MCF 10A (cell line): ENCODE results near the gene CCL13. TPM values are rescaled to one million over a fixed set of nuclear protein-coding genes. Genes with fewer than 3 reads are reported as not detected.

ENCODE experiments used
- BruUV-seq: library from RNA; stranded (reverse); fragments of 400-500 nt; replicated peaks from 2 replicates; lab custom pipeline; 2021; lab: Mats Ljungman, UMichigan
- CTCF ChIA-PET: fragments of 300-600 bp; sonication (Branson Sonifier 250); formaldehyde crosslinking; extraction: SDS; loops from one replicate; lab custom pipeline; 2021; ENCODE audit warnings: antibody characterized with exemption, inconsistent platforms; lab: Yijun Ruan, JAX
- POLR2A ChIA-PET: fragments of 300-600, 350-650 bp; sonication (Branson Sonifier 250); formaldehyde crosslinking; extraction: SDS; loops from one replicate; lab custom pipeline; 2020; ENCODE audit warnings: antibody characterized with exemption, inconsistent platforms; lab: Yijun Ruan, JAX
- DNase-seq: peaks from one replicate; pipeline ENCODE4 v3.0.0-alpha.2; 2018; ENCODE audit not compliant: unreplicated experiment
- H3K27ac Mint-ChIP-seq: one replicate; pipeline ENCODE4 v1.8.0; 2022; ENCODE audit warnings: mild to moderate bottlenecking, low read depth, mixed read lengths; ENCODE audit not compliant: unreplicated experiment
- H3K27me3 Mint-ChIP-seq: one replicate; pipeline ENCODE4 v1.8.0; 2022; ENCODE audit warnings: mixed read lengths; ENCODE audit not compliant: insufficient read depth, unreplicated experiment
- H3K36me3 Mint-ChIP-seq: one replicate; pipeline ENCODE4 v1.8.0; 2022; ENCODE audit warnings: mild to moderate bottlenecking, moderate library complexity, mixed read lengths; ENCODE audit not compliant: insufficient read depth, unreplicated experiment
- H3K4me1 Mint-ChIP-seq: one replicate; pipeline ENCODE4 v1.8.0; 2022; ENCODE audit warnings: mixed read lengths; ENCODE audit not compliant: insufficient read depth, unreplicated experiment
- H3K4me3 Mint-ChIP-seq: one replicate; pipeline ENCODE4 v1.8.0; 2022; ENCODE audit warnings: mild to moderate bottlenecking, moderate library complexity, mixed read lengths; ENCODE audit not compliant: unreplicated experiment
- H3K9me3 Mint-ChIP-seq: one replicate; pipeline ENCODE4 v1.8.0; 2022; ENCODE audit warnings: mixed read lengths; ENCODE audit not compliant: unreplicated experiment
- CTCF ChIP-seq: fragments of 200-600 bp; IDR thresholded peaks from one replicate; pipeline ENCODE4 v1.8.0; 2022; ENCODE audit warnings: antibody characterized with exemption, mild to moderate bottlenecking; ENCODE audit not compliant: unreplicated experiment
- intact Hi-C: fragments of 100-400 bp; cut with micrococcal nuclease; formaldehyde crosslinking; loops from 2 replicates; pipeline ENCODE4 v1.14.1; 2022
- total RNA-seq: library from RNA; stranded (reverse); gene quantifications from 2 replicates; pipeline ENCODE4 v1.2.3, GENCODE V29; 2022

Gene CCL13
- total RNA-seq, 1 experiment from 2014 or later = not detected

GRCh38 chr17:34370376-34370996 lies 14.2 kb downstream of the CCL13 start:
- no peak for TF ChIP-seq CTCF
- intact Hi-C loops = no loop called here
- no peak for DNase-seq
- Mint-ChIP-seq H3K9me3 (no peaks in the 10 kb centered on the region), H3K27me3 (peaks cover 2% of the 10 kb centered on the region), H3K4me3 (no peak overlapping the region), H3K4me1 (no peaks in the 10 kb centered on the region), H3K27ac (no peak overlapping the region), H3K36me3 (no peaks in the 10 kb centered on the region)
- ChIA-PET CTCF (interaction anchor here (0.5 kb wide), 1 partner anchor 9 kb away, joined by 3 read pairs; no protein-coding TSS in a partner anchor), POLR2A (no interaction called here)
- BruUV-seq = no TSS peak

DNA sequence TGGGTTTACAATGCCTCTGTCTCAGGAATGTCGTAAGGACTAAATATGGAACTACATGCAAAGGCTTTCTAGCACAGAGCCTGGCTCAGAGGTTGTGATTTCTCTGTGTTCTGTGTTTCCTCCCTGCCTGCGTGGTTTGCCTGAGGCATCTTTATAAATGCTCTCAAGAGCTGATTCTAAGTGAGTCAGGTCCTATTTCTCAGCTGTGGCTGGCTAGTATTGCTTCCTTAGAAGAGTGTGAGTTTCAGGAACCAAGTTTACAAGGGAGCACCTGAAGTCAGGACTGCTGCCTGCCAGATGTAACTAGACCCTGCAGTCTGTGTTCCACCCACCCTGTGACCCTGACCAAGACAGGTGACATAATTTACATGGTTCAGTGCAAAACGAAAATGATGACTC lies 14.7 kb downstream of the CCL13 start:
- POLR2A ChIA-PET = no interaction called here
- Mint-ChIP-seq H3K27ac (no peak overlapping the region), H3K4me3 (no peak overlapping the region), H3K27me3 (no peaks in the 10 kb centered on the region), H3K4me1 (no peaks in the 10 kb centered on the region), H3K36me3 (no peaks in the 10 kb centered on the region), H3K9me3 (no peaks in the 10 kb centered on the region)
- DNase-seq = peak; percentile 0
- intact Hi-C loops = no loop called here
- TF ChIP-seq CTCF = no peak
- CTCF ChIA-PET = interaction anchor here (2.6 kb wide), 1 partner anchor 9 kb away, joined by 20 read pairs; no protein-coding TSS in a partner anchor
- BruUV-seq = no TSS peak

- H3K27ac Mint-ChIP-seq = no peak overlapping the region
- H3K27me3 Mint-ChIP-seq = no peaks in the 10 kb centered on the region
- no TSS peak for BruUV-seq
- intact Hi-C loops = no loop called here
- TF ChIP-seq CTCF = no peak
- no peak overlapping the region for H3K4me3 Mint-ChIP-seq
- no peaks in the 10 kb centered on the region for H3K9me3 Mint-ChIP-seq
- H3K36me3 Mint-ChIP-seq = no peaks in the 10 kb centered on the region
- no peak for DNase-seq
- POLR2A ChIA-PET = no interaction called here
- CTCF ChIA-PET = interaction anchor here (2.6 kb wide), 1 partner anchor 10 kb away, joined by 20 read pairs; no protein-coding TSS in a partner anchor
- H3K4me1 Mint-ChIP-seq = no peaks in the 10 kb centered on the region
These were observed 15.3 kb downstream of the CCL13 start for GRCh38 chr17:34371405-34372100.

- no TSS peak for BruUV-seq
- no peak overlapping the region for H3K4me3 Mint-ChIP-seq
- CTCF ChIA-PET = no interaction called here
- no peak overlapping the region for H3K27ac Mint-ChIP-seq
- H3K27me3 Mint-ChIP-seq = no peaks in the 10 kb centered on the region
- TF ChIP-seq CTCF = no peak
- POLR2A ChIA-PET = no interaction called here
- no peaks in the 10 kb centered on the region for H3K9me3 Mint-ChIP-seq
- no peaks in the 10 kb centered on the region for H3K4me1 Mint-ChIP-seq
- no peak for DNase-seq
- intact Hi-C loops = no loop called here
- H3K36me3 Mint-ChIP-seq = no peaks in the 10 kb centered on the region
These were observed 18.2 kb downstream of the CCL13 start for GRCh38 chr17:34374457-34374856.
